Colonic mucosa (tissue), 4 donors: Measurements from ENCODE around the gene CCND1. TPM values are rescaled to one million over a fixed set of nuclear protein-coding genes. Genes with fewer than 3 reads are reported as not detected.

Experiments used
- DNase-seq: peaks from one replicate; pipeline ENCODE4 v3.0.0-alpha.2; 2020
- H3K27ac ChIP-seq: fragments of 200-600 bp; one replicate; pipeline ENCODE4 v1.8.0; 2021
- H3K27me3 ChIP-seq: fragments of 200-600 bp; one replicate; pipeline ENCODE4 v1.8.0; 2021
- H3K36me3 ChIP-seq: fragments of 200-600 bp; one replicate; pipeline ENCODE4 v1.8.0; 2021
- H3K4me1 ChIP-seq: fragments of 200-600 bp; one replicate; pipeline ENCODE4 v1.8.0; 2021; ENCODE audit warnings: mild to moderate bottlenecking
- H3K4me3 ChIP-seq: fragments of 200-600 bp; one replicate; pipeline ENCODE4 v1.8.0; 2021
- H3K9ac ChIP-seq, 2 donors: one replicate each; pipeline ENCODE4 v1.7.0; 2013; ENCODE audit warnings: control low read depth in 2 of 2, low read depth in 2 of 2, low read length in 2 of 2
- H3K9me3 ChIP-seq: fragments of 200-600 bp; one replicate; pipeline ENCODE4 v1.8.0; 2021
- intact Hi-C: fragments of 100-400 bp; cut with DNase I; formaldehyde crosslinking; loops from one replicate; pipeline ENCODE4 v1.14.1; 2022
- total RNA-seq, 2 donors: library from RNA; stranded (reverse); fragmentation: NEBNext Ultra II Directional in 1 of 2; extraction: Animal tissue kit (Norgen Biotek cat#: 25700) in 1 of 2; gene quantifications; one replicate each; pipeline ENCODE4 v1.2.1, GENCODE V29; 2021
- TF ChIP-seq, protein P1 (sequence below): fragments of 200-600 bp; IDR thresholded peaks from one replicate; pipeline ENCODE4 v1.8.0; 2022; ENCODE audit warnings: antibody characterized with exemption, mild to moderate bottlenecking
- donor health status: healthy.
- donor health status: DM: no; HTN: no; CAD: no.
- donor health status: DM: no; HTN: no; CAD: no.

Gene CCND1
- total RNA-seq, 2 donors from 2014 or later = 59.7 to 94.6 TPM

DNA sequence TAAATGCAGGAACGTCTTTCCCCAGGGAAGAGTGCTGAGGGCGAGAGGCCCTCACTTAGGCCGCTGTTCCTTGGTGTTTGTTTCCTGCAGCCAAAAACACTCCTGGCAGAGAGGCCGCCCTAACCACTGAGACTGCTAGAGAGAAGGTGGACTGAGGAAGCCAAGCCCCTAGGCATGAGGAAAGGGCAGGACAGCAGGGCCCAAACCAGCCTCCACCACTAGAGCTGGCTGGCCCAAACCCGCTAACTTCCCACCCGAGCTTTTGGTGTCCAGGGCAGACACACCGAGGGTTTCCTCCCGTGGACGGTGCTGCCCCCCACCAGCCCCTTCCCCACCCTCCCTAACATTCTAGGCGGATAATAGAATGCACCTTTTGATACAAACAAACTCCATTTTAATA lies 56.9 kb downstream of the CCND1 start:
- DNase-seq = no peak
- TF ChIP-seq, protein P1, sequence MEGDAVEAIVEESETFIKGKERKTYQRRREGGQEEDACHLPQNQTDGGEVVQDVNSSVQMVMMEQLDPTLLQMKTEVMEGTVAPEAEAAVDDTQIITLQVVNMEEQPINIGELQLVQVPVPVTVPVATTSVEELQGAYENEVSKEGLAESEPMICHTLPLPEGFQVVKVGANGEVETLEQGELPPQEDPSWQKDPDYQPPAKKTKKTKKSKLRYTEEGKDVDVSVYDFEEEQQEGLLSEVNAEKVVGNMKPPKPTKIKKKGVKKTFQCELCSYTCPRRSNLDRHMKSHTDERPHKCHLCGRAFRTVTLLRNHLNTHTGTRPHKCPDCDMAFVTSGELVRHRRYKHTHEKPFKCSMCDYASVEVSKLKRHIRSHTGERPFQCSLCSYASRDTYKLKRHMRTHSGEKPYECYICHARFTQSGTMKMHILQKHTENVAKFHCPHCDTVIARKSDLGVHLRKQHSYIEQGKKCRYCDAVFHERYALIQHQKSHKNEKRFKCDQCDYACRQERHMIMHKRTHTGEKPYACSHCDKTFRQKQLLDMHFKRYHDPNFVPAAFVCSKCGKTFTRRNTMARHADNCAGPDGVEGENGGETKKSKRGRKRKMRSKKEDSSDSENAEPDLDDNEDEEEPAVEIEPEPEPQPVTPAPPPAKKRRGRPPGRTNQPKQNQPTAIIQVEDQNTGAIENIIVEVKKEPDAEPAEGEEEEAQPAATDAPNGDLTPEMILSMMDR = no peak
- H3K4me1 ChIP-seq = no peaks in the 10 kb centered on the region
- H3K27ac ChIP-seq = no peak overlapping the region
- H3K4me3 ChIP-seq = no peak overlapping the region
- H3K9me3 ChIP-seq = no peaks in the 10 kb centered on the region
- peaks cover 20% of the 10 kb centered on the region for H3K27me3 ChIP-seq
- intact Hi-C loops = no loop called here
- H3K9ac ChIP-seq = no peak overlapping the region
- H3K36me3 ChIP-seq = no peaks in the 10 kb centered on the region

GRCh38 chr11:69698362-69698761 lies 57.4 kb downstream of the CCND1 start:
- TF ChIP-seq, protein P1 = no peak
- no peak overlapping the region for H3K9ac ChIP-seq
- no peak overlapping the region for H3K4me3 ChIP-seq
- intact Hi-C loops = no loop called here
- H3K27me3 ChIP-seq = peaks cover 25% of the 10 kb centered on the region
- H3K36me3 ChIP-seq = no peaks in the 10 kb centered on the region
- no peaks in the 10 kb centered on the region for H3K4me1 ChIP-seq
- no peaks in the 10 kb centered on the region for H3K9me3 ChIP-seq
- no peak for DNase-seq
- no peak overlapping the region for H3K27ac ChIP-seq

- no peaks in the 10 kb centered on the region for H3K36me3 ChIP-seq
- no peaks in the 10 kb centered on the region for H3K9me3 ChIP-seq
- no peak overlapping the region for H3K27ac ChIP-seq
- H3K4me1 ChIP-seq = peaks cover 4% of the 10 kb centered on the region
- H3K4me3 ChIP-seq = no peak overlapping the region
- TF ChIP-seq, protein P1 = no peak
- intact Hi-C loops = no loop called here
- H3K27me3 ChIP-seq = peaks cover 33% of the 10 kb centered on the region
- DNase-seq = no peak
- H3K9ac ChIP-seq = no peak overlapping the region
These were observed 58.3 kb downstream of the CCND1 start for GRCh38 chr11:69699213-69699612.

DNA sequence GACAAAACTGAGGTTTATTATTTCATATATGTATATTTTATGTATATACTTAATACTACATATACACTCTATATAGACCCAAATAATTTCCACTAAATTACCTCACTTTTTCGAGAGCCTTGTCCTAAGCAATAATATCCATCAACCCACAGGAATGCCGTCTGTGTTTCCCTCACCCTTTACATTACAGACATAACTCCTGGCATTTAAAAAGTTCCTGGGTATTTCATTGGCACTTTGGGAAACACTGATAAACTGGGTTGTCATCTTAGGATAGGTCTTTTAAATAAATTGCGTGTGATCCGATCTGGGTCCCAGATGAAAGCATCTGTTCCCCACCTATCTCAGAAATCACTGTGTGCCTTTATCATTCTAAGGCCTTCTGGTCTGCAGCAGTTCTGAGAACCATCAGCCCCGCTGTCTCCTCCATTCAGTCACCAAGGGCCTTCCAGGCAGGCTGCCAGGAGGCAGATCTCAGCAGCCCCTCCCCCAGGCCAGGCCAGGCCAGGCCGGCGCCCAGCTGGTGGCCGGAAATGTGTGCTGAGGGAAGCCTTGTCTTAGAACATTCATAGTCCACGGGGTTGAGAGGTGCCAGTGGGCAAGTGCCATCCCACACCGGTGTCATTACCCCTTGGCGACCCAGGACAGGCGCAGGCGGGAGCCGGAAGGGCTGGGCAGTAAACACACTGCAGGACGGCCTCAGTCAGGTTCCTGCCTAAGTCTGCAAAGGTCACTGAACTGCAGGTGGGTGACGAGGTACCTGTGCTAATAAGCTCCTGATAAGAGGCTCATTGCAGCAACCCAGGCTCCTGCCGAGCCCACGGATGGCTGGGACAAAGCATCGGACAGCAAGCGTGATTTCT lies 59.6 kb downstream of the CCND1 start:
- intact Hi-C loops = loop anchor here (5.0 kb wide), 1 partner anchor 187 kb away; no protein-coding TSS in a partner anchor
- no peaks in the 10 kb centered on the region for H3K9me3 ChIP-seq
- peaks cover 43% of the 10 kb centered on the region for H3K27me3 ChIP-seq
- H3K9ac ChIP-seq = no peak overlapping the region
- DNase-seq = no peak
- H3K4me1 ChIP-seq = peaks cover 10% of the 10 kb centered on the region
- H3K36me3 ChIP-seq = no peaks in the 10 kb centered on the region
- TF ChIP-seq, protein P1 = no peak
- H3K27ac ChIP-seq = no peak overlapping the region
- H3K4me3 ChIP-seq = no peak overlapping the region

GRCh38 chr11:69702239-69702691 lies 61.3 kb downstream of the CCND1 start:
- no peaks in the 10 kb centered on the region for H3K9me3 ChIP-seq
- H3K27me3 ChIP-seq = peaks cover 43% of the 10 kb centered on the region
- TF ChIP-seq, protein P1 = no peak
- H3K9ac ChIP-seq = no peak overlapping the region
- H3K27ac ChIP-seq = no peak overlapping the region
- DNase-seq = no peak
- peaks cover 10% of the 10 kb centered on the region for H3K4me1 ChIP-seq
- no peak overlapping the region for H3K4me3 ChIP-seq
- intact Hi-C loops = loop anchor here (5.0 kb wide), 1 partner anchor 185 kb away; no protein-coding TSS in a partner anchor
- H3K36me3 ChIP-seq = no peaks in the 10 kb centered on the region
